Subcutaneous adipose tissue (tissue), 4 donors: ENCODE results near the gene IGFBP7. TPM values are rescaled to one million over a fixed set of nuclear protein-coding genes. Genes with fewer than 3 reads are reported as not detected.

Experiments
- CTCF ChIP-seq: fragments of 450-650 bp; IDR thresholded peaks from one replicate; pipeline ENCODE4 v1.5.1; 2016; ENCODE audit warnings: low read depth, mild to moderate bottlenecking, control low read depth, antibody characterized with exemption, moderate library complexity
- small RNA-seq: library from RNA; depleted of rRNA; stranded (forward); fragments of <200 nt; gene quantifications from one replicate; pipeline ENCODE3, GENCODE V24; 2016
- total RNA-seq, 4 donors: library from RNA; depleted of rRNA; stranded (reverse); fragments of >200 nt; gene quantifications; one replicate each; pipeline ENCODE4 v1.1.0, GENCODE V29; 2016

Gene IGFBP7
- total RNA-seq, 4 donors from 2014 or later: 297 to 713 (median 515) TPM

- no peak for TF ChIP-seq CTCF
Measured at GRCh38 chr4:56995525-56995924, 114.7 kb downstream of the IGFBP7 start.

- no peak for TF ChIP-seq CTCF
Measured at GRCh38 chr4:56990109-56990905, 119.9 kb downstream of the IGFBP7 start.

- TF ChIP-seq CTCF: no peak
Measured at GRCh38 chr4:56986952-56987351, 123.2 kb downstream of the IGFBP7 start.

GRCh38 chr4:56986192-56986591, 124.0 kb downstream of the IGFBP7 start:
- TF ChIP-seq CTCF: no peak

- TF ChIP-seq CTCF: no peak
Measured at GRCh38 chr4:56981795-56982201, 128.4 kb downstream of the IGFBP7 start.

Small RNAs within 50 kb of the gene (small RNA-seq; reads per million reads assigned to genes)
- gene RNU6-998P: not detected

Other genes with a start within 250 kb of the IGFBP7 start
- gene REST, start 202.5 kb downstream of the IGFBP7 start, total RNA-seq: 10 to 100 TPM; 25.1 to 37.2 (median 32.1) TPM
- 10 to 100 TPM; 13.2 to 22.8 (median 20.7) TPM for gene NOA1, start 132.8 kb downstream of the IGFBP7 start, total RNA-seq
- gene POLR2B, start 131.5 kb downstream of the IGFBP7 start, total RNA-seq: 100 to 1,000 TPM in 1 of 4 donors, 10 to 100 TPM in 3; 58.0 to 109 (median 83.3) TPM